ENCODE measurements around the gene ZBTB8A. TPM values are rescaled to one million over a fixed set of nuclear protein-coding genes. Genes with fewer than 3 reads are reported as not detected.

ZBTB8A gene
- total and polyA plus RNA-seq, 10 of the 15 experiments (the other 5 are each of a cell fraction or from before 2014, with no cell fraction given), result 0.48 to 4.7 (median 2.4) TPM

DNA sequence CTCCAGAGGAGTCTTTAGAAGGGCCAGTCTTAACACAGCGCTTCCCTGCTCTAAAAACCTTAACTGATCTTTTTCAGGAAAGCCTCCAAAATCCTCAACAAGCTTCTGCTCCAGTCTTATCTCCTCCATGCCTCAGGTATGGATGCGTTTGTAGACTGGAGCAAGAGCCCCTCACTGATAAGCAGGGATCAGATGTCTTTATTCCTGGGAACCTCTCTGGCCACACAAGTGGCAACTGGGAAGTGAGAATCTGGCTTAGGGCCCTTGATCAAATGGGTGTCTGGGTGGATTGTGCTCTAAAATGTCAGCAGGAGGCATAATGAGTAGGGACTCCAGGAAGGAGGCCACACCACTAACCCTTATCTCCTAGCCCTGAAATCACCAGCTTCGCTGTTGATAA is 1.4 kb downstream of the ZBTB8A start:
- no peaks in the 10 kb centered on the region for H3K9me3 ChIP-seq (replicated peaks; ENCODE audit: control insufficient read depth, insufficient read depth, low read length)
- H4K20me1 ChIP-seq (ENCODE audit: control insufficient read depth, insufficient read depth), result no peaks in the 10 kb centered on the region
- CTCF ChIA-PET, result interaction anchor here (0.5 kb wide), 1 partner anchor 1431 kb away, joined by 3 read pairs; no protein-coding TSS in a partner anchor
- H3K36me3 ChIP-seq (ENCODE audit: control insufficient read depth in 2 of 2, insufficient read depth in 2 of 2, low read length in 1 of 2), result no peaks in the 10 kb centered on the region
- POLR2A ChIA-PET, result no interaction called here
- TF ChIP-seq MAX (IDR thresholded peaks at IDR 0.05; ENCODE audit: low read depth, low read length) (no peak), ATF7 (IDR thresholded peaks at IDR 0.05; ENCODE audit: low read depth) (no peak), CHD4 (IDR thresholded peaks at IDR 0.05) (no peak), HCFC1 (IDR thresholded peaks at IDR 0.05; ENCODE audit: low read length) (no peak), ZNF384 (IDR thresholded peaks at IDR 0.05; ENCODE audit: borderline replicate concordance, low read depth, low read length) (no peak), SMAD5 (IDR thresholded peaks at IDR 0.05; ENCODE audit: low read depth) (no peak), ESRRA (IDR thresholded peaks at IDR 0.05; ENCODE audit: low read length) (no peak), HDAC2 (IDR thresholded peaks at IDR 0.05) (no peak)
- no peak overlapping the region for H2AFZ ChIP-seq (ENCODE audit: control insufficient read depth, low read depth, low read length)
- no peak overlapping the region for H3K27ac ChIP-seq (ENCODE audit: control insufficient read depth, insufficient read depth)
- intact Hi-C loops (cut with micrococcal nuclease; ENCODE audit: unreplicated experiment) (no loop called here), in situ Hi-C loops (cut with MboI) (no loop called here)
- 94% methylated on average over 3 of the region's 3 CpGs for WGBS (ENCODE audit: insufficient coverage, insufficient replicate concordance, low lambda C conversion rate, missing lambda C conversion rate)
- RAD21 ChIA-PET (ENCODE audit: unreplicated experiment), result no interaction called here
- H3K4me3 ChIP-seq, result peak overlapping the region; percentile 57; the same call in 1 of the 2 replicates
- H3K9ac ChIP-seq (ENCODE audit: control insufficient read depth, insufficient read depth, low read length), result 0 out of 2 replicates have a peak overlapping the region, but pooled peaks have one; percentile 44
- SMC1A ChIA-PET (ENCODE audit: uncharacterized antibody, unreplicated experiment), result no interaction called here
- FAIRE-seq (no peak), ATAC-seq (no peak), DNase-seq (ENCODE audit: low read depth, low spot score) (no peak)
- H3K4me1 ChIP-seq (ENCODE audit: control insufficient read depth, insufficient read depth, low read length), result no peaks in the 10 kb centered on the region
- BruUV-seq (replicated peaks), result no TSS peak
- H3K79me2 ChIP-seq (ENCODE audit: control insufficient read depth, insufficient read depth, low read length), result no peaks in the 10 kb centered on the region; the same call in 1 of the 2 replicates
- peak overlapping the region; percentile 80; the same call in 1 of the 2 replicates for H3K4me2 ChIP-seq (ENCODE audit: control insufficient read depth, insufficient read depth)
- peaks cover 0 to 1% of the 10 kb centered on the region in 2 experiments; a peak in 2 of 4 replicates for H3K27me3 ChIP-seq (replicated peaks in 1 of 2; ENCODE audit: control insufficient read depth in 2 of 2, insufficient read depth in 2 of 2, low read length in 1 of 2)

DNA sequence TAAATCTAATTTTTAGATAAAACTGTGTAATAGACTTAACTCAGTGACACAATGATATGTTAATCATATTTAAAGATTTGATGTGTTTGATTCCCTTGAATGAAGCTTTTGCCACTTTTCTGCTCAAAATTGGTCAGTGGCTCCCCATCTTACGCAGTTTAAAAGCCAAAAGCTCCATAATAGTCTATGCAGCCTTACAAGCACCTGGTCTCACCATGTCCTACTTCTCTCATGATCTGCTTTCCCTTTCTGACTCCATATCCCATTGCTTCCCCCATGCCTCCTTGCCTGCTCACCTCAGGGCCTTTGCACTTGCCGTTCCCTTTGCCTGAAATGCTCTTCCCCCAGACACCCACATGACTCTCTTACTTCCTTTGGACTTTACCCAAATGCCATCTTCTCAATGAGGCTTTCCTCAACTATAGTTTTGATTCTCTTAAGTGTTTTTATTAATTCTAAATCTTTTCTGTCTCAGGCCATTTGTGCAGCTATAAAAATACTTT is 1.9 kb downstream of the ZBTB8A start:
- intact Hi-C loops (cut with micrococcal nuclease; ENCODE audit: unreplicated experiment), result no loop called here

More for the DNA sequence above, 1.9 kb downstream of the ZBTB8A start:
- CTCF ChIA-PET, result interaction anchor here (1.0 to 1.2 kb wide), 2 partner anchors 35 to 171 kb away, joined by 3 to 5 read pairs; no protein-coding TSS in a partner anchor
- SMC1A ChIA-PET (ENCODE audit: uncharacterized antibody, unreplicated experiment), result no interaction called here
- POLR2A ChIA-PET, result no interaction called here
- no TSS peak for BruUV-seq (replicated peaks)
- TF ChIP-seq RELA (IDR thresholded peaks at IDR 0.05; ENCODE audit: borderline replicate concordance, partially characterized antibody), result no peak
- TF ChIP-seq, protein P1, sequence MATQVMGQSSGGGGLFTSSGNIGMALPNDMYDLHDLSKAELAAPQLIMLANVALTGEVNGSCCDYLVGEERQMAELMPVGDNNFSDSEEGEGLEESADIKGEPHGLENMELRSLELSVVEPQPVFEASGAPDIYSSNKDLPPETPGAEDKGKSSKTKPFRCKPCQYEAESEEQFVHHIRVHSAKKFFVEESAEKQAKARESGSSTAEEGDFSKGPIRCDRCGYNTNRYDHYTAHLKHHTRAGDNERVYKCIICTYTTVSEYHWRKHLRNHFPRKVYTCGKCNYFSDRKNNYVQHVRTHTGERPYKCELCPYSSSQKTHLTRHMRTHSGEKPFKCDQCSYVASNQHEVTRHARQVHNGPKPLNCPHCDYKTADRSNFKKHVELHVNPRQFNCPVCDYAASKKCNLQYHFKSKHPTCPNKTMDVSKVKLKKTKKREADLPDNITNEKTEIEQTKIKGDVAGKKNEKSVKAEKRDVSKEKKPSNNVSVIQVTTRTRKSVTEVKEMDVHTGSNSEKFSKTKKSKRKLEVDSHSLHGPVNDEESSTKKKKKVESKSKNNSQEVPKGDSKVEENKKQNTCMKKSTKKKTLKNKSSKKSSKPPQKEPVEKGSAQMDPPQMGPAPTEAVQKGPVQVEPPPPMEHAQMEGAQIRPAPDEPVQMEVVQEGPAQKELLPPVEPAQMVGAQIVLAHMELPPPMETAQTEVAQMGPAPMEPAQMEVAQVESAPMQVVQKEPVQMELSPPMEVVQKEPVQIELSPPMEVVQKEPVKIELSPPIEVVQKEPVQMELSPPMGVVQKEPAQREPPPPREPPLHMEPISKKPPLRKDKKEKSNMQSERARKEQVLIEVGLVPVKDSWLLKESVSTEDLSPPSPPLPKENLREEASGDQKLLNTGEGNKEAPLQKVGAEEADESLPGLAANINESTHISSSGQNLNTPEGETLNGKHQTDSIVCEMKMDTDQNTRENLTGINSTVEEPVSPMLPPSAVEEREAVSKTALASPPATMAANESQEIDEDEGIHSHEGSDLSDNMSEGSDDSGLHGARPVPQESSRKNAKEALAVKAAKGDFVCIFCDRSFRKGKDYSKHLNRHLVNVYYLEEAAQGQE (IDR thresholded peaks at IDR 0.05; ENCODE audit: low read depth, low read length), result no peak
- no peak for TF ChIP-seq CHD1 (IDR thresholded peaks at IDR 0.05; ENCODE audit: low read depth, low read length)
- no peaks in the 10 kb centered on the region for H4K20me1 ChIP-seq (ENCODE audit: control insufficient read depth, insufficient read depth)
- H2AFZ ChIP-seq (ENCODE audit: control insufficient read depth, low read depth, low read length), result no peak overlapping the region
- no peak overlapping the region for H3K27ac ChIP-seq (ENCODE audit: control insufficient read depth, insufficient read depth)
- RAD21 ChIA-PET (ENCODE audit: unreplicated experiment), result no interaction called here
- no peak for FAIRE-seq
- no peaks in the 10 kb centered on the region; the same call in 1 of the 2 replicates for H3K79me2 ChIP-seq (ENCODE audit: control insufficient read depth, insufficient read depth, low read length)
- ATAC-seq, result no peak
- no peak for DNase-seq (ENCODE audit: low read depth, low spot score)
- H3K9me3 ChIP-seq (replicated peaks; ENCODE audit: control insufficient read depth, insufficient read depth, low read length), result no peaks in the 10 kb centered on the region
- no peaks in the 10 kb centered on the region for H3K4me1 ChIP-seq (ENCODE audit: control insufficient read depth, insufficient read depth, low read length)
- no peak overlapping the region for H3K9ac ChIP-seq (ENCODE audit: control insufficient read depth, insufficient read depth, low read length)
- peaks cover 0 to 1% of the 10 kb centered on the region in 2 experiments; a peak in 2 of 4 replicates for H3K27me3 ChIP-seq (replicated peaks in 1 of 2; ENCODE audit: control insufficient read depth in 2 of 2, insufficient read depth in 2 of 2, low read length in 1 of 2)
- no peaks in the 10 kb centered on the region for H3K36me3 ChIP-seq (ENCODE audit: control insufficient read depth in 2 of 2, insufficient read depth in 2 of 2, low read length in 1 of 2)
- WGBS (ENCODE audit: insufficient coverage, insufficient replicate concordance, low lambda C conversion rate, missing lambda C conversion rate), result 75% methylated on average over 2 of the region's 2 CpGs
- H3K4me3 ChIP-seq, result no peak overlapping the region
- in situ Hi-C loops (cut with MboI), result no loop called here
- H3K4me2 ChIP-seq (ENCODE audit: control insufficient read depth, insufficient read depth), result no peak overlapping the region
